Keratinocyte (primary cell): ENCODE results near the gene LZTS2. TPM values are rescaled to one million over a fixed set of nuclear protein-coding genes. Genes with fewer than 3 reads are reported as not detected.

Experiments used
- DNase-seq: peaks from one replicate; pipeline ENCODE4 v3.0.0-alpha.2; 2011; ENCODE audit warnings: low read depth, missing footprints, low spot score
- FAIRE-seq: peaks from 2 replicates; lab custom pipeline; 2011; peaks lifted over from hg19 to GRCh38; lab: Jason Lieb, UNC
- H2AFZ ChIP-seq: 2 replicates; pipeline ENCODE4 v1.6.0; 2012; ENCODE audit warnings: low read length, control low read depth, inconsistent platforms; ENCODE audit not compliant: control insufficient read depth
- H3K27ac ChIP-seq: 2 replicates; pipeline ENCODE4 v1.5.1; 2011; ENCODE audit warnings: low read length; ENCODE audit not compliant: control insufficient read depth, insufficient read depth
- H3K27me3 ChIP-seq: 3 replicates; pipeline ENCODE4 v1.6.0; 2011; ENCODE audit warnings: low read length; ENCODE audit not compliant: control insufficient read depth, insufficient read depth; ENCODE audit errors: extremely low read depth
- H3K36me3 ChIP-seq, 2 experiments: 2 replicates in 1 of 2; 3 replicates in 1 of 2; pipeline ENCODE4 v1.5.1; 2011; ENCODE audit warnings: low read length in 2 of 2, mild to moderate bottlenecking in 1 of 2; ENCODE audit not compliant: control insufficient read depth in 2 of 2, insufficient read depth in 2 of 2; ENCODE audit errors: extremely low read depth in 1 of 2
- H3K4me1 ChIP-seq: 3 replicates; pipeline ENCODE4 v1.5.1; 2011; ENCODE audit warnings: low read length; ENCODE audit not compliant: control insufficient read depth, insufficient read depth; ENCODE audit errors: extremely low read depth
- H3K4me2 ChIP-seq: 3 replicates; pipeline ENCODE4 v1.6.0; 2011; ENCODE audit warnings: low read depth, low read length; ENCODE audit not compliant: control insufficient read depth, insufficient read depth; ENCODE audit errors: extremely low read depth
- H3K4me3 ChIP-seq, 3 experiments: fragments of 200-600 bp in 1 of 3; sonication (generic) in 1 of 3; 2 replicates in 2 of 3; 3 replicates in 1 of 3; pipeline ENCODE4 v1.5.1; 2011 to 2016; ENCODE audit warnings: low read length in 3 of 3, mild to moderate bottlenecking in 3 of 3, control low read depth in 2 of 3, inconsistent platforms in 1 of 3, low read depth in 1 of 3, mixed read lengths in 1 of 3, mixed run types in 1 of 3, moderate library complexity in 1 of 3; ENCODE audit not compliant: control insufficient read depth in 2 of 3, insufficient read depth in 2 of 3; ENCODE audit errors: extremely low read depth in 1 of 3
- H3K79me2 ChIP-seq: 2 replicates; pipeline ENCODE4 v1.6.0; 2012; ENCODE audit warnings: low read length; ENCODE audit not compliant: control insufficient read depth, insufficient read depth
- H3K9ac ChIP-seq: 3 replicates; pipeline ENCODE4 v1.6.0; 2011; ENCODE audit warnings: low read length; ENCODE audit not compliant: control insufficient read depth, insufficient read depth; ENCODE audit errors: extremely low read depth
- H3K9me1 ChIP-seq: 3 replicates; pipeline ENCODE4 v1.6.0; 2011; ENCODE audit warnings: low read length; ENCODE audit not compliant: control insufficient read depth, insufficient read depth; ENCODE audit errors: extremely low read depth
- H3K9me3 ChIP-seq: 2 replicates; pipeline ENCODE4 v1.5.1; 2012; ENCODE audit warnings: low read depth, low read length; ENCODE audit not compliant: control insufficient read depth
- H4K20me1 ChIP-seq: 3 replicates; pipeline ENCODE4 v1.6.0; 2011; ENCODE audit warnings: low read length; ENCODE audit not compliant: control insufficient read depth, insufficient read depth; ENCODE audit errors: extremely low read depth
- CTCF ChIP-seq, 3 experiments: IDR thresholded peaks in 1 of 3; conservative IDR thresholded peaks in 1 of 3; optimal IDR thresholded peaks in 1 of 3; 2 replicates in 2 of 3; 3 replicates in 1 of 3; pipeline versions ENCODE3 to v1.5.1; 2011; ENCODE audit warnings: low read length in 3 of 3, mild to moderate bottlenecking in 3 of 3, moderate library complexity in 2 of 3, control low read depth in 1 of 3, inconsistent platforms in 1 of 3; ENCODE audit not compliant: insufficient read depth in 2 of 3; ENCODE audit errors: extremely low read depth in 1 of 3
- EZH2 ChIP-seq: IDR thresholded peaks from one replicate; pipeline ENCODE4 v1.6.1; 2012; ENCODE audit warnings: inconsistent platforms, mild to moderate bottlenecking, low read length, moderate library complexity
- dilution Hi-C: fragments of 300-500 bp; cut with MboI; formaldehyde crosslinking; loops from one replicate; pipeline ENCODE4 v1.7.0; 2020; ENCODE audit warnings: low sequenced_read_pairs; ENCODE audit not compliant: extremely low pct_ligation_motif_present
- polyA plus RNA-seq, 5 experiments: library from polyadenylated mRNA; depleted of rRNA in 3 of 5; stranded (reverse) in 3 of 5; stranded (forward) in 1 of 5; unstranded in 1 of 5; fragments of >200 nt; gene quantifications; 1 replicate in 1 of 5; 2 replicates in 3 of 5; 3 replicates in 1 of 5; pipeline versions ENCODE4 v1.2.1 to v1.2.3, GENCODE V29; 2011 to 2012; ENCODE audit warnings: missing spikeins in 2 of 5, low read depth in 1 of 5, low replicate concordance in 1 of 5

The LZTS2 gene
- polyA plus RNA-seq, 1 donor (not counting 4 experiments of a cell fraction or from before 2014, with no cell fraction given) = 18.6 TPM

- Histone ChIP-seq H3K9me3 (no peaks in the 10 kb centered on the region), H3K9me1 (no peaks in the 10 kb centered on the region), H3K27ac (no peak overlapping the region), H3K4me3 (no peak overlapping the region), H3K27me3 (peaks cover 4% of the 10 kb centered on the region), H3K4me1 (peaks cover 15% of the 10 kb centered on the region), H4K20me1 (peaks cover 2% of the 10 kb centered on the region), H3K9ac (no peak overlapping the region), H3K4me2 (no peak overlapping the region), H2AFZ (no peak overlapping the region), H3K36me3 (no peaks in the 10 kb centered on the region), H3K79me2 (no peaks in the 10 kb centered on the region)
- FAIRE-seq = no peak
- dilution Hi-C loops = no loop called here
- no peak for DNase-seq
- TF ChIP-seq EZH2 (no peak), CTCF (optimal IDR thresholded peaks at IDR 0.05 in 1 of 3, IDR thresholded peaks at IDR 0.05 in 1 of 3, conservative IDR thresholded peaks at IDR 0.05 in 1 of 3; ENCODE audit: extremely low read depth in 1 of 3, insufficient read depth in 2 of 3, low read length in 3 of 3) (no peak)
Measured at GRCh38 chr10:101018118-101018599, 18.6 kb downstream of the LZTS2 start.

- Histone ChIP-seq H3K27ac (no peak overlapping the region), H3K9me3 (no peaks in the 10 kb centered on the region), H2AFZ (no peak overlapping the region), H3K27me3 (peaks cover 4% of the 10 kb centered on the region), H4K20me1 (peaks cover 2% of the 10 kb centered on the region), H3K36me3 (no peaks in the 10 kb centered on the region), H3K4me2 (no peak overlapping the region), H3K4me1 (peaks cover 9% of the 10 kb centered on the region), H3K4me3 (no peak overlapping the region), H3K9me1 (no peaks in the 10 kb centered on the region), H3K79me2 (no peaks in the 10 kb centered on the region), H3K9ac (no peak overlapping the region)
- no peak for FAIRE-seq
- DNase-seq = no peak
- peak; percentile 75 to 94 (median 83) for TF ChIP-seq CTCF (optimal IDR thresholded peaks at IDR 0.05 in 1 of 3, IDR thresholded peaks at IDR 0.05 in 1 of 3, conservative IDR thresholded peaks at IDR 0.05 in 1 of 3; ENCODE audit: extremely low read depth in 1 of 3, insufficient read depth in 2 of 3, low read length in 3 of 3)
- no peak for TF ChIP-seq EZH2
- dilution Hi-C loops = no loop called here
Measured at GRCh38 chr10:101018600-101019439, 19.2 kb downstream of the LZTS2 start.
